ENCODE data around the gene KRTAP9-1.

- TF ChIP-seq, protein P1, sequence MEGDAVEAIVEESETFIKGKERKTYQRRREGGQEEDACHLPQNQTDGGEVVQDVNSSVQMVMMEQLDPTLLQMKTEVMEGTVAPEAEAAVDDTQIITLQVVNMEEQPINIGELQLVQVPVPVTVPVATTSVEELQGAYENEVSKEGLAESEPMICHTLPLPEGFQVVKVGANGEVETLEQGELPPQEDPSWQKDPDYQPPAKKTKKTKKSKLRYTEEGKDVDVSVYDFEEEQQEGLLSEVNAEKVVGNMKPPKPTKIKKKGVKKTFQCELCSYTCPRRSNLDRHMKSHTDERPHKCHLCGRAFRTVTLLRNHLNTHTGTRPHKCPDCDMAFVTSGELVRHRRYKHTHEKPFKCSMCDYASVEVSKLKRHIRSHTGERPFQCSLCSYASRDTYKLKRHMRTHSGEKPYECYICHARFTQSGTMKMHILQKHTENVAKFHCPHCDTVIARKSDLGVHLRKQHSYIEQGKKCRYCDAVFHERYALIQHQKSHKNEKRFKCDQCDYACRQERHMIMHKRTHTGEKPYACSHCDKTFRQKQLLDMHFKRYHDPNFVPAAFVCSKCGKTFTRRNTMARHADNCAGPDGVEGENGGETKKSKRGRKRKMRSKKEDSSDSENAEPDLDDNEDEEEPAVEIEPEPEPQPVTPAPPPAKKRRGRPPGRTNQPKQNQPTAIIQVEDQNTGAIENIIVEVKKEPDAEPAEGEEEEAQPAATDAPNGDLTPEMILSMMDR (IDR thresholded peaks at IDR 0.05): no peak
- TF ChIP-seq POLR2A (IDR thresholded peaks at IDR 0.05): no peak
Observed at GRCh38 chr17:41230094-41230493, 40.4 kb downstream of the KRTAP9-1 start.
